DND-41 (cell line): ENCODE measurements around the gene CACHD1.

Experiments used
- ATAC-seq: fragments of 200-7000 bp; cut with Tn5 transposase; 3 replicates; pipeline ENCODE4 v1.9.1; 2021; ENCODE audit warnings: low read depth; ENCODE audit not compliant: insufficient read depth
- DNase-seq: peaks from one replicate; pipeline ENCODE4 v3.0.0-alpha.2; 2020
- H2AFZ ChIP-seq: 2 replicates; pipeline ENCODE4 v1.6.0; 2012; ENCODE audit warnings: low read depth, low read length
- H3K27ac ChIP-seq: 2 replicates; pipeline ENCODE4 v1.5.1; 2012; ENCODE audit warnings: low read length, inconsistent platforms
- H3K27me3 ChIP-seq: fragments of 200-600 bp; sonication (generic); 2 replicates; pipeline ENCODE4 v1.6.0; 2012; ENCODE audit warnings: low read length, mild to moderate bottlenecking, inconsistent platforms; ENCODE audit not compliant: insufficient read depth, poor library complexity
- H3K36me3 ChIP-seq: 2 replicates; pipeline ENCODE4 v1.5.1; 2012; ENCODE audit warnings: low read length, inconsistent platforms; ENCODE audit not compliant: insufficient read depth
- H3K4me1 ChIP-seq: 2 replicates; pipeline ENCODE4 v1.5.1; 2012; ENCODE audit warnings: mild to moderate bottlenecking, low read length; ENCODE audit not compliant: insufficient read depth
- H3K4me2 ChIP-seq: 2 replicates; pipeline ENCODE4 v1.6.0; 2012; ENCODE audit warnings: mild to moderate bottlenecking, moderate library complexity, low read length, inconsistent platforms; ENCODE audit not compliant: insufficient read depth
- H3K4me3 ChIP-seq, 2 experiments: fragments of 200-600 bp in 1 of 2; shearing (Covaris generic) in 1 of 2; 2 replicates each; pipeline ENCODE4 v1.5.1; 2012 to 2016; ENCODE audit warnings: inconsistent platforms in 2 of 2, low read length in 2 of 2, mild to moderate bottlenecking in 2 of 2, low read depth in 1 of 2, moderate library complexity in 1 of 2
- H3K79me2 ChIP-seq: 2 replicates; pipeline ENCODE4 v1.6.0; 2012; ENCODE audit warnings: low read length, inconsistent platforms; ENCODE audit not compliant: insufficient read depth
- H3K9ac ChIP-seq: 2 replicates; pipeline ENCODE4 v1.6.0; 2012; ENCODE audit warnings: low read depth, mild to moderate bottlenecking, inconsistent platforms, low read length, moderate library complexity
- H3K9me3 ChIP-seq: 2 replicates; pipeline ENCODE4 v1.5.1; 2012; ENCODE audit warnings: low read length, moderate library complexity, mild to moderate bottlenecking, inconsistent platforms; ENCODE audit not compliant: insufficient read depth, severe bottlenecking
- H4K20me1 ChIP-seq: 2 replicates; pipeline ENCODE4 v1.6.0; 2012; ENCODE audit warnings: low read length; ENCODE audit not compliant: insufficient read depth
- CTCF ChIP-seq: IDR thresholded peaks from 2 replicates; pipeline ENCODE4 v1.5.1; 2012; ENCODE audit warnings: borderline replicate concordance, low read length, moderate library complexity, mild to moderate bottlenecking; ENCODE audit not compliant: poor library complexity, severe bottlenecking; ENCODE audit errors: extremely low read depth
- EZH2 ChIP-seq: IDR thresholded peaks from 3 replicates; pipeline ENCODE4 v1.6.1; 2012; ENCODE audit warnings: borderline replicate concordance, low read depth, mild to moderate bottlenecking, moderate library complexity, low read length, inconsistent platforms; ENCODE audit not compliant: severe bottlenecking

The CACHD1 gene

GRCh38 chr1:64550510-64550909 lies 80.6 kb downstream of the CACHD1 start:
- Histone ChIP-seq H3K4me2 (no peak overlapping the region), H2AFZ (no peak overlapping the region), H3K36me3 (no peaks in the 10 kb centered on the region), H4K20me1 (no peaks in the 10 kb centered on the region), H3K27ac (no peak overlapping the region), H3K9me3 (no peaks in the 10 kb centered on the region), H3K9ac (no peak overlapping the region), H3K4me3 (no peak overlapping the region), H3K4me1 (peaks cover 12% of the 10 kb centered on the region), H3K79me2 (no peaks in the 10 kb centered on the region), H3K27me3 (no peaks in the 10 kb centered on the region)
- DNase-seq = no peak
- TF ChIP-seq EZH2 = no peak
- TF ChIP-seq CTCF = no peak
- peak; percentile 54; the same call in 1 of the 3 replicates for ATAC-seq

GRCh38 chr1:64550946-64551605 lies 81.1 kb downstream of the CACHD1 start:
- Histone ChIP-seq H2AFZ (no peak overlapping the region), H3K4me2 (no peak overlapping the region)

GRCh38 chr1:64553285-64553684 lies 83.4 kb downstream of the CACHD1 start:
- ATAC-seq = no peak
- no peak for DNase-seq
- Histone ChIP-seq H3K79me2 (no peaks in the 10 kb centered on the region), H3K9ac (no peak overlapping the region), H3K27ac (no peak overlapping the region), H3K4me3 (no peak overlapping the region), H3K4me1 (peaks cover 4% of the 10 kb centered on the region; the same call in 1 of the 2 replicates), H3K9me3 (no peaks in the 10 kb centered on the region), H3K27me3 (peaks cover 3% of the 10 kb centered on the region), H2AFZ (no peak overlapping the region), H4K20me1 (no peaks in the 10 kb centered on the region), H3K36me3 (no peaks in the 10 kb centered on the region), H3K4me2 (no peak overlapping the region)
- TF ChIP-seq EZH2 = no peak
- no peak for TF ChIP-seq CTCF

More at GRCh38 chr1:64550946-64551605, 81.1 kb downstream of the CACHD1 start:
- H3K4me3 ChIP-seq = no peak overlapping the region
- no peaks in the 10 kb centered on the region for H4K20me1 ChIP-seq
- ATAC-seq = no peak
- no peak for DNase-seq
- TF ChIP-seq CTCF (no peak), EZH2 (no peak)
- H3K9me3 ChIP-seq = no peaks in the 10 kb centered on the region
- H3K79me2 ChIP-seq = no peaks in the 10 kb centered on the region
- H3K4me1 ChIP-seq = peaks cover 6% of the 10 kb centered on the region; the same call in 1 of the 2 replicates
- no peaks in the 10 kb centered on the region for H3K27me3 ChIP-seq
- no peaks in the 10 kb centered on the region for H3K36me3 ChIP-seq
- no peak overlapping the region for H3K9ac ChIP-seq
- H3K27ac ChIP-seq = no peak overlapping the region
